ENCODE measurements around the gene MYT1. TPM values are rescaled to one million over a fixed set of nuclear protein-coding genes. Genes with fewer than 3 reads are reported as not detected.

The MYT1 gene
- total and polyA plus RNA-seq, 2 experiments from 2014 or later: 0.03 to 0.06 TPM

- peaks cover 44% of the 10 kb centered on the region for H3K27me3 ChIP-seq
- no peak for DNase-seq (ENCODE audit: low spot score)
- H3K27ac ChIP-seq: no peak overlapping the region
- H3K4me1 ChIP-seq (ENCODE audit: insufficient read depth): no peaks in the 10 kb centered on the region
- no peaks in the 10 kb centered on the region for H3K9me3 ChIP-seq (ENCODE audit: low read depth)
- no peak overlapping the region for H3K4me3 ChIP-seq
- no peak overlapping the region for H3K4me2 ChIP-seq
- TF ChIP-seq CTCF (IDR thresholded peaks at IDR 0.05; ENCODE audit: poor library complexity): no peak
- no peak for TF ChIP-seq EZH2 (IDR thresholded peaks at IDR 0.05; ENCODE audit: borderline replicate concordance)
- TF ChIP-seq EZH2phosphoT487 (IDR thresholded peaks at IDR 0.05; ENCODE audit: low read depth, severe bottlenecking, unreplicated experiment): no peak
- WGBS (ENCODE audit: low lambda C conversion rate, missing lambda C conversion rate): 85% methylated on average over 13 of the region's 14 CpGs
- no peaks in the 10 kb centered on the region for H4K20me1 ChIP-seq (ENCODE audit: insufficient read depth, poor library complexity, severe bottlenecking)
- no peak overlapping the region for H2AFZ ChIP-seq
- no peaks in the 10 kb centered on the region for H3K79me2 ChIP-seq
- H3K9me2 ChIP-seq (replicated peaks; ENCODE audit: insufficient read depth): no peaks in the 10 kb centered on the region
- no peaks in the 10 kb centered on the region for H3K36me3 ChIP-seq (replicated peaks; ENCODE audit: insufficient read depth, low read depth)
Measured at GRCh38 chr20:64165866-64166600, 1.8 kb downstream of the MYT1 start.

- H3K27me3 ChIP-seq: peaks cover 36% of the 10 kb centered on the region
- H3K9me2 ChIP-seq (replicated peaks; ENCODE audit: insufficient read depth): no peaks in the 10 kb centered on the region
- no peaks in the 10 kb centered on the region for H3K79me2 ChIP-seq
- no peak overlapping the region for H3K27ac ChIP-seq
- no peak for DNase-seq (ENCODE audit: low spot score)
- TF ChIP-seq EZH2phosphoT487 (IDR thresholded peaks at IDR 0.05; ENCODE audit: low read depth, severe bottlenecking, unreplicated experiment): no peak
- H4K20me1 ChIP-seq (ENCODE audit: insufficient read depth, poor library complexity, severe bottlenecking): no peaks in the 10 kb centered on the region
- no peak overlapping the region for H2AFZ ChIP-seq
- no peaks in the 10 kb centered on the region for H3K4me1 ChIP-seq (ENCODE audit: insufficient read depth)
- no peaks in the 10 kb centered on the region for H3K36me3 ChIP-seq (replicated peaks; ENCODE audit: insufficient read depth, low read depth)
- H3K4me2 ChIP-seq: no peak overlapping the region
- 76% methylated on average over 18 of the region's 18 CpGs for WGBS (ENCODE audit: low lambda C conversion rate, missing lambda C conversion rate)
- no peaks in the 10 kb centered on the region for H3K9me3 ChIP-seq (ENCODE audit: low read depth)
- H3K4me3 ChIP-seq: no peak overlapping the region
Measured at GRCh38 chr20:64166721-64167615, 2.7 kb downstream of the MYT1 start.

- Histone ChIP-seq H3K9me2 (replicated peaks; ENCODE audit: insufficient read depth) (no peaks in the 10 kb centered on the region), H3K9me3 (ENCODE audit: low read depth) (no peaks in the 10 kb centered on the region), H3K4me1 (ENCODE audit: insufficient read depth) (no peaks in the 10 kb centered on the region), H4K20me1 (ENCODE audit: insufficient read depth, poor library complexity, severe bottlenecking) (no peaks in the 10 kb centered on the region), H3K79me2 (no peaks in the 10 kb centered on the region), H3K27ac (no peak overlapping the region), H3K36me3 (replicated peaks; ENCODE audit: insufficient read depth, low read depth) (no peaks in the 10 kb centered on the region), H2AFZ (no peak overlapping the region), H3K27me3 (peaks cover 29% of the 10 kb centered on the region), H3K4me3 (no peak overlapping the region), H3K4me2 (no peak overlapping the region)
- DNase-seq (ENCODE audit: low spot score): no peak
- 84% methylated on average over 11 of the region's 11 CpGs for WGBS (ENCODE audit: low lambda C conversion rate, missing lambda C conversion rate)
- TF ChIP-seq CTCF (IDR thresholded peaks at IDR 0.05; ENCODE audit: poor library complexity): no peak
- no peak for TF ChIP-seq EZH2 (IDR thresholded peaks at IDR 0.05; ENCODE audit: borderline replicate concordance)
- TF ChIP-seq EZH2phosphoT487 (IDR thresholded peaks at IDR 0.05; ENCODE audit: low read depth, severe bottlenecking, unreplicated experiment): no peak
Measured at GRCh38 chr20:64167676-64168075, 3.4 kb downstream of the MYT1 start.

Measured in hepatocyte (in vitro differentiated cells).